Skeletal muscle satellite cell (primary cell): Measurements from ENCODE around the gene FAT3. TPM values are rescaled to one million over a fixed set of nuclear protein-coding genes. Genes with fewer than 3 reads are reported as not detected.

Experiments
- H3K27me3 ChIP-seq: 2 replicates; pipeline ENCODE4 v1.7.0; 2013; ENCODE audit warnings: low read length; ENCODE audit not compliant: control insufficient read depth, insufficient read depth
- H3K36me3 ChIP-seq: 2 replicates; pipeline ENCODE4 v1.7.0; 2013; ENCODE audit warnings: mild to moderate bottlenecking, control low read depth, low read length; ENCODE audit not compliant: insufficient read depth
- H3K4me1 ChIP-seq: 2 replicates; pipeline ENCODE4 v1.7.0; 2013; ENCODE audit warnings: low read length; ENCODE audit not compliant: control insufficient read depth, insufficient read depth
- H3K4me2 ChIP-seq: 2 replicates; pipeline ENCODE4 v1.7.0; 2013; ENCODE audit warnings: mild to moderate bottlenecking, low read length
- H3K4me3 ChIP-seq: 2 replicates; pipeline ENCODE4 v1.7.0; 2013; ENCODE audit warnings: low read length
- H3K9ac ChIP-seq: 2 replicates; pipeline ENCODE4 v1.7.0; 2013; ENCODE audit warnings: mild to moderate bottlenecking, low read depth, low read length, moderate library complexity
- H3K9me3 ChIP-seq: replicated peaks from 2 replicates; pipeline ENCODE4 v1.7.0; 2013; ENCODE audit warnings: mild to moderate bottlenecking, control low read depth, low read length
- total RNA-seq: library from RNA; depleted of rRNA; stranded (reverse); fragments of >200 nt; gene quantifications from 2 replicates; pipeline ENCODE4 v1.2.3, GENCODE V29; 2012; rRNA removed

The FAT3 gene
- 1.5 and 3.1 TPM in 2 replicates for total RNA-seq

GRCh38 chr11:92224407-92225124 lies at the start of gene FAT3:
FAT3 (plus strand) TSS chr11:92224818; CDS start chr11:92352113, 127,295 bp downstream.
- Histone ChIP-seq H3K4me2 (peak within 1 kb of the TSS; percentile 98), H3K4me1 (peaks cover 27% of the 10 kb centered on the region), H3K9ac (peak within 1 kb of the TSS; percentile 25), H3K36me3 (no peaks in the 10 kb centered on the region), H3K9me3 (no peaks in the 10 kb centered on the region), H3K4me3 (peak within 1 kb of the TSS; percentile 77), H3K27me3 (peaks cover 48% of the 10 kb centered on the region)

- H3K36me3 ChIP-seq: no peaks in the 10 kb centered on the region
- no peaks in the 10 kb centered on the region for H3K27me3 ChIP-seq
- H3K9ac ChIP-seq: no peak overlapping the region
- peaks cover 17% of the 10 kb centered on the region for H3K4me1 ChIP-seq
- H3K4me2 ChIP-seq: no peak overlapping the region
- H3K9me3 ChIP-seq: no peaks in the 10 kb centered on the region
- H3K4me3 ChIP-seq: no peak overlapping the region
Observed at GRCh38 chr11:92179017-92179670, 45.5 kb upstream of the FAT3 start.

GRCh38 chr11:92180226-92180625 lies 44.4 kb upstream of the FAT3 start:
- Histone ChIP-seq H3K9ac (peak overlapping the region; percentile 18), H3K9me3 (no peaks in the 10 kb centered on the region)

GRCh38 chr11:92180664-92181251 lies 43.9 kb upstream of the FAT3 start:
- H3K27me3 ChIP-seq: no peaks in the 10 kb centered on the region
- peak overlapping the region; percentile 10 for H3K4me3 ChIP-seq
- peaks cover 17% of the 10 kb centered on the region for H3K4me1 ChIP-seq
- H3K9me3 ChIP-seq: no peaks in the 10 kb centered on the region
- no peaks in the 10 kb centered on the region for H3K36me3 ChIP-seq
- peak overlapping the region; percentile 44 for H3K4me2 ChIP-seq
- H3K9ac ChIP-seq: peak overlapping the region; percentile 33

More at GRCh38 chr11:92180226-92180625, 44.4 kb upstream of the FAT3 start:
- H3K4me3 ChIP-seq: peak overlapping the region; percentile 10
- peaks cover 17% of the 10 kb centered on the region for H3K4me1 ChIP-seq
- peak overlapping the region; percentile 44 for H3K4me2 ChIP-seq
- no peaks in the 10 kb centered on the region for H3K27me3 ChIP-seq
- no peaks in the 10 kb centered on the region for H3K36me3 ChIP-seq

DNA sequence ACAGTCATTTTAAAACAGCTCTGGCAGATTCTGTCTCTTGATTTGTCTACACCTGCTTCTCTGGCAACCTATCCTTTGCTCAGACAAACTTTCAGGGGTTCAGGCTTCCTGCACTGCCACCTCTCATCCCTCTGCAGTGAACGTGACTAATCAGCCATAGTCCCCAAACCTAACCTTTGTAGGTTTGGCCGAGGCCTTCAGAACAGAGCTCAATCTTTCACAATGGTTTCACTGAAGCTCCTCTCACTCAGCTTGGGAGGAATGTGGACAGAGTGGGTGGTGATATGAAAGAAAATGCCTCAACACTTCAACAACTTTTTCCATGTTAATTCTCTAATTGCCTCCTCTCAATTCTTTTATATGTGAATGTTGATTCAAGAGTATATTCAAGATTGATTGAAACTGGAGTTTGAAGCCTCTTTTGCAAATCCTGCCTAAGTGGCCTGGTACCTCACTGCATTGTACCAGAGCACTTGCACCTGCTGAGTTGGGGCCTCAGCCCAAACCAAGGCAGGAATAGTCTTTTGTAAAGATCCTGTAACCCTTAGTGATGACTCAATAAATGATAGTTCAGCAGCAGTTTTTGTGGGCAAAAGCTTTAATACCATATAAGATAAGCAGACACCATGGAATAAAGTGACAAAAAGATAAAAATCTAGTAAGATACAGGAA lies 33.9 kb upstream of the FAT3 start:
- Histone ChIP-seq H3K9ac (no peak overlapping the region), H3K9me3 (no peaks in the 10 kb centered on the region), H3K4me3 (no peak overlapping the region), H3K4me2 (no peak overlapping the region), H3K4me1 (no peaks in the 10 kb centered on the region), H3K36me3 (no peaks in the 10 kb centered on the region), H3K27me3 (no peaks in the 10 kb centered on the region)

GRCh38 chr11:92192141-92192540 lies 32.5 kb upstream of the FAT3 start:
- Histone ChIP-seq H3K9ac (no peak overlapping the region), H3K4me1 (no peaks in the 10 kb centered on the region)

DNA sequence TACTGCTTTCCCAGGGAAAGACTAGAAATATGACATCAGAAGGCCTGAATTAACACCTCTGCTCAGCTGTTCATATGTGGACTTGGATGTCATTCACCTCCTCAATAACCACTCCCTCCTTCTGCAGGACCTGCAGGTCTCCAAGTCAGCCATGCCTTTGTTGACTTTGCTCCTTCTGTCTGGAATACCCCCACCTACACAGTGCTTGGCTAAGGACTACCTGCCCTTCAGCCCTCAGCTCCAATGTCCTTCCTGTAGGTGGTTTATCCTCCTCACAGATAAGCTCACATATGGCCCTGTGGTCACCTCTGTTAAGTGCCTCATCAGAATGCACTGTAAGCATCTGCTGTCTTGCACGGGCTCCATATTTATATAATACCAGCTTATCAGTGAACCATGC lies 26.4 kb upstream of the FAT3 start:
- no peak overlapping the region for H3K4me2 ChIP-seq
- H3K4me3 ChIP-seq: no peak overlapping the region
- H3K9ac ChIP-seq: no peak overlapping the region
- no peaks in the 10 kb centered on the region for H3K9me3 ChIP-seq
- no peaks in the 10 kb centered on the region for H3K4me1 ChIP-seq
- H3K27me3 ChIP-seq: no peaks in the 10 kb centered on the region
- no peaks in the 10 kb centered on the region for H3K36me3 ChIP-seq

More at GRCh38 chr11:92192141-92192540, 32.5 kb upstream of the FAT3 start:
- Histone ChIP-seq H3K9me3 (no peaks in the 10 kb centered on the region), H3K36me3 (no peaks in the 10 kb centered on the region), H3K4me3 (no peak overlapping the region), H3K27me3 (no peaks in the 10 kb centered on the region), H3K4me2 (no peak overlapping the region)

- Histone ChIP-seq H3K27me3 (no peaks in the 10 kb centered on the region), H3K4me3 (no peak overlapping the region), H3K4me1 (no peaks in the 10 kb centered on the region), H3K9me3 (no peaks in the 10 kb centered on the region), H3K9ac (no peak overlapping the region), H3K36me3 (no peaks in the 10 kb centered on the region), H3K4me2 (no peak overlapping the region)
Observed at GRCh38 chr11:92199991-92200390, 24.6 kb upstream of the FAT3 start.

DNA sequence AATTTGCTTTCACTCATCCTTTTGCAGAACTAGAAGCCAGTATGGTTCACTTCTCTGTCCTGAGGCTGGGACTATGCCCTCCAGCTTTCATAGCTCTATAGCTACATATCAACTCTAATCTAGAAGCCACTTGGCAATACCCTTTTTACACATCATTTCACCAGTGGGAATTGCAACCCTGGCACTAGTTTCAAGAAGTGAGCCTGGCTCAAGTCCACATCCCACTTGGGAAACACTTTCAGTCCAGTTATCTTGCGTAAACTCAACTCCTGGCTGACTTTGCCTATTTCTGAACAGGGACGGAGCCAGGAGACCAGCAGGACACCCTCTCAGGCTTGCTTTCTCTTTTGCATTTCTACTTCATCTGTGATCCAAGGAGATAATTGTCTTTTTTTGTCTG lies 19.9 kb upstream of the FAT3 start:
- Histone ChIP-seq H3K9me3 (no peaks in the 10 kb centered on the region), H3K4me2 (no peak overlapping the region), H3K36me3 (no peaks in the 10 kb centered on the region), H3K4me3 (no peak overlapping the region), H3K9ac (no peak overlapping the region), H3K27me3 (no peaks in the 10 kb centered on the region), H3K4me1 (no peaks in the 10 kb centered on the region)

DNA sequence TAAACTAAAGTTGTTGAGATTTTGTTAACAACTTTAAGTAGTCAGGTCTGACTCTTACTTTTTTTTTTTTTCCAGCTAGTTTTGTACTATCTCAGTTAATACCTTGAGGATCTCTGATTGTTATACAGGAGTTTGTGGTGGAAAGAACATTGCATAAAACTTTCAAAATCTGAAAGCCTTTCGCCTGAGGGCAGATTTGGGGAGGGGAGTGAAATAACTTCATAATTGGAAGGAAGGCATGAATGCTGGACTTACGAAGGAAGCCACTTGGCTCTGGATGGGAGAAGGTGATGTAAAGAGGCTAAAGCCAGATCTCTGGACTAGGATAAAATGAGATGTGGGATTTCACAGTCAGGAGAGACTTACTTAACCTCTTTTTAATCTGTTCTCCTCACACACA lies 18.2 kb upstream of the FAT3 start:
- Histone ChIP-seq H3K4me2 (no peak overlapping the region), H3K9me3 (no peaks in the 10 kb centered on the region), H3K36me3 (no peaks in the 10 kb centered on the region), H3K4me1 (no peaks in the 10 kb centered on the region), H3K4me3 (no peak overlapping the region), H3K27me3 (no peaks in the 10 kb centered on the region), H3K9ac (no peak overlapping the region)

DNA sequence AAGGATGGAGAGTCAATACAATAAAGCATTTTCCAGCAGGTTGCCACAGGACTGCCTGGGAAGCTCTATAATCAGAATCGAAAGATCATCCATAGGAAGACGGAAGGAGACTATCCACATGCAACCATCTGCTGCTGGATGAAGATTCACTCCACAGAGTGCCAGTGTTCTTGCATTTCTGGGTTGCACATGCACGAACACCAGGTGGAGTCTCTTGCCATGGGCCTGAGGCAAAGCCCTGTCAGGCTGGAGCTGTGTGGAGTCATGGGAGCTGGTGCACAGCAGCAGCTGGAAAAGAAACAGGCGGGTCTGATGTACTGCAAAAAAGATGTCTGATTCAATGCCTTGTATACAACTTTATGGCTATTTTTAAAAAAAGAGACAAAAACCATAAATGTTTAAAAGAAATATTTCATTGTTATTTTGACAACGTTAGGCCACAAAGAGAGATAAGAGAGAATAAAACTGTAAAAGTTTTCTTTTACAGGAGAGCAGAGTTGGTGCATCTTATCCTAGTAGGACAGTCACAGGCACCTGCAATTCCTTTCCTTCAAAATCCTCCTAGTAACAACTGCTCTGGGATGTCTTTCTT lies 12.9 kb upstream of the FAT3 start:
- Histone ChIP-seq H3K4me2 (no peak overlapping the region), H3K9ac (no peak overlapping the region), H3K27me3 (no peaks in the 10 kb centered on the region), H3K36me3 (no peaks in the 10 kb centered on the region), H3K4me3 (no peak overlapping the region), H3K4me1 (no peaks in the 10 kb centered on the region), H3K9me3 (no peaks in the 10 kb centered on the region)
